KMS-11 (cell line): Measurements from ENCODE around the gene EEF1G.

Source experiments
- H2AFZ ChIP-seq: fragments of 200-600 bp; sonication (generic); 2 replicates; pipeline ENCODE4 v1.6.1; 2016; ENCODE audit warnings: antibody characterized with exemption, mixed run types, low read depth
- H3K27ac ChIP-seq: fragments of 200-600 bp; sonication (generic); 2 replicates; pipeline ENCODE4 v1.6.1; 2016; ENCODE audit warnings: mild to moderate bottlenecking, mixed run types
- H3K27me3 ChIP-seq: fragments of 200-600 bp; sonication (generic); 2 replicates; pipeline ENCODE4 v1.6.1; 2017; ENCODE audit warnings: mild to moderate bottlenecking, low read depth, mixed run types, moderate library complexity; ENCODE audit not compliant: insufficient read depth
- H3K36me3 ChIP-seq: fragments of 200-600 bp; sonication (generic); 2 replicates; pipeline ENCODE4 v1.6.1; 2017; ENCODE audit warnings: mild to moderate bottlenecking, mixed run types; ENCODE audit not compliant: insufficient read depth
- H3K4me1 ChIP-seq: fragments of 200-600 bp; sonication (generic); 2 replicates; pipeline ENCODE4 v1.6.1; 2016; ENCODE audit warnings: mild to moderate bottlenecking, low read depth, mixed run types; ENCODE audit not compliant: poor library complexity, severe bottlenecking
- H3K4me2 ChIP-seq: fragments of 200-600 bp; sonication (generic); 2 replicates; pipeline ENCODE4 v1.7.0; 2016; ENCODE audit warnings: mild to moderate bottlenecking, mixed run types
- H3K4me3 ChIP-seq: fragments of 200-600 bp; sonication (generic); IDR thresholded peaks from 2 replicates; pipeline ENCODE4 v1.6.1; 2017; ENCODE audit warnings: low read depth, low read length, mixed read lengths; ENCODE audit not compliant: insufficient read depth
- H3K79me2 ChIP-seq: fragments of 200-600 bp; sonication (generic); 2 replicates; pipeline ENCODE4 v1.6.1; 2016; ENCODE audit warnings: low read depth, mixed run types; ENCODE audit not compliant: insufficient read depth
- H3K9ac ChIP-seq: fragments of 200-600 bp; sonication (generic); 2 replicates; pipeline ENCODE4 v1.6.1; 2016; ENCODE audit warnings: mild to moderate bottlenecking, mixed run types
- H4K20me1 ChIP-seq: fragments of 200-600 bp; sonication (generic); 2 replicates; pipeline ENCODE4 v1.6.1; 2016; ENCODE audit warnings: mild to moderate bottlenecking, mixed run types; ENCODE audit not compliant: insufficient read depth
- TF ChIP-seq, protein P1 (sequence below): fragments of 200-600 bp; sonication (generic); conservative IDR thresholded peaks from 2 replicates; pipeline ENCODE4 v1.6.1; 2017; ENCODE audit warnings: low read depth, mild to moderate bottlenecking, antibody characterized with exemption, low read length, moderate library complexity, mixed read lengths

Gene EEF1G

GRCh38 chr11:62608776-62609175 is 35.1 kb upstream of the EEF1G start:
- TF ChIP-seq, protein P1, sequence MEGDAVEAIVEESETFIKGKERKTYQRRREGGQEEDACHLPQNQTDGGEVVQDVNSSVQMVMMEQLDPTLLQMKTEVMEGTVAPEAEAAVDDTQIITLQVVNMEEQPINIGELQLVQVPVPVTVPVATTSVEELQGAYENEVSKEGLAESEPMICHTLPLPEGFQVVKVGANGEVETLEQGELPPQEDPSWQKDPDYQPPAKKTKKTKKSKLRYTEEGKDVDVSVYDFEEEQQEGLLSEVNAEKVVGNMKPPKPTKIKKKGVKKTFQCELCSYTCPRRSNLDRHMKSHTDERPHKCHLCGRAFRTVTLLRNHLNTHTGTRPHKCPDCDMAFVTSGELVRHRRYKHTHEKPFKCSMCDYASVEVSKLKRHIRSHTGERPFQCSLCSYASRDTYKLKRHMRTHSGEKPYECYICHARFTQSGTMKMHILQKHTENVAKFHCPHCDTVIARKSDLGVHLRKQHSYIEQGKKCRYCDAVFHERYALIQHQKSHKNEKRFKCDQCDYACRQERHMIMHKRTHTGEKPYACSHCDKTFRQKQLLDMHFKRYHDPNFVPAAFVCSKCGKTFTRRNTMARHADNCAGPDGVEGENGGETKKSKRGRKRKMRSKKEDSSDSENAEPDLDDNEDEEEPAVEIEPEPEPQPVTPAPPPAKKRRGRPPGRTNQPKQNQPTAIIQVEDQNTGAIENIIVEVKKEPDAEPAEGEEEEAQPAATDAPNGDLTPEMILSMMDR, result no peak
- Histone ChIP-seq H3K4me2 (no peak overlapping the region), H3K9ac (no peak overlapping the region), H3K27me3 (no peaks in the 10 kb centered on the region), H3K27ac (no peak overlapping the region), H3K4me3 (no peak overlapping the region), H4K20me1 (no peaks in the 10 kb centered on the region), H3K36me3 (no peaks in the 10 kb centered on the region), H3K4me1 (peaks cover 24% of the 10 kb centered on the region), H2AFZ (no peak overlapping the region), H3K79me2 (no peaks in the 10 kb centered on the region)

GRCh38 chr11:62607714-62608113 is 34.0 kb upstream of the EEF1G start:
- Histone ChIP-seq H3K27ac (no peak overlapping the region), H3K4me3 (no peak overlapping the region), H3K4me2 (no peak overlapping the region), H4K20me1 (no peaks in the 10 kb centered on the region), H3K4me1 (peaks cover 15% of the 10 kb centered on the region), H3K27me3 (no peaks in the 10 kb centered on the region), H2AFZ (no peak overlapping the region), H3K36me3 (no peaks in the 10 kb centered on the region), H3K9ac (no peak overlapping the region), H3K79me2 (no peaks in the 10 kb centered on the region)
- TF ChIP-seq, protein P1, result no peak

DNA sequence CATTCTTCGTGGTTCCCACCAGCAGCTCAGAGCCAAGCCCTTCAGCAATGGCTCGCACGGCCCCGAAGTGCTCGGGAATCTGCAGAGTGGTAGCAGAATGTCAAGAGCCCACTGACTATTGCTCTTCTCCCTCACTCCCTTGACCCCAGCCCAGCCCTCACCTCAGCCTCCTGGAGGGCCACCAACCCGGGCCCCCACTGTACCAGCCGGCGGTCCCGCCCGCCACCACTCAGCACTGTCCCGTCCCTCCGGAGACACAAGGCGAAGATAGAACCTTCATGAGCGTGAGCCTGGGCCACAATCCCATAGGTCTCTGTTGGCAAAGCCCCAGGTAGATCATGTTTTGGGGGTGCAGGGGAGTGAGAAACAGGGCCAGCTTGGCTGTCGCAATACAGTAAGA is 32.2 kb upstream of the EEF1G start:
- Histone ChIP-seq H3K27ac (no peak overlapping the region), H3K27me3 (no peaks in the 10 kb centered on the region), H3K9ac (no peak overlapping the region), H4K20me1 (no peaks in the 10 kb centered on the region), H3K36me3 (no peaks in the 10 kb centered on the region), H3K4me2 (no peak overlapping the region), H3K4me1 (peaks cover 14% of the 10 kb centered on the region), H3K4me3 (no peak overlapping the region), H3K79me2 (peaks cover 6% of the 10 kb centered on the region), H2AFZ (no peak overlapping the region)
- TF ChIP-seq, protein P1, result no peak

DNA sequence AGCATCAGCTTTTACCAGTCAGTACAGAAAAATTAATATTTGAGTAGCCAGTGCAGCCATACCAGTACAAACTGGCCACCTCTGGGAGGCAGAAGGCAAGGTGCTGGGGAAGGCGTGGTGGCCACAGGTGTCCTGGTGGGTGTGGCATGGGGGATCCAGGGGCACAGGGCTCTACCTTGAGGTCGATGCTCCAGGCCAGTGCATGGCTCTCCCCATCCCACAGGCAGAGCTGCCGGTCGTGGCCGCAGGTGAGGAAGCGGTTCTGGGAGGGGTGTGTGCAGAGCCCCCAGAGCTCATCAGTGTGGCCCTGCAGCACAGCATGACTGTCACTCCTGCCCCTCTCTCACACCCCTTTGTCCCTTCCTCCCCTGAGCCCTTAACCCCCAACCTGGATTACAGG is 31.8 kb upstream of the EEF1G start:
- H3K9ac ChIP-seq, result no peak overlapping the region
- H3K4me1 ChIP-seq, result peaks cover 10% of the 10 kb centered on the region
- peaks cover 10% of the 10 kb centered on the region for H3K79me2 ChIP-seq
- TF ChIP-seq, protein P1, result no peak
- no peak overlapping the region for H3K27ac ChIP-seq
- no peak overlapping the region for H3K4me2 ChIP-seq
- no peaks in the 10 kb centered on the region for H3K36me3 ChIP-seq
- no peaks in the 10 kb centered on the region for H4K20me1 ChIP-seq
- no peak overlapping the region for H3K4me3 ChIP-seq
- no peaks in the 10 kb centered on the region for H3K27me3 ChIP-seq
- no peak overlapping the region for H2AFZ ChIP-seq
